ENCODE data around the gene SEMA6C.

Gene SEMA6C

GRCh38 chr1:151165738-151166504, 19.5 kb upstream of the SEMA6C start, which contains the start of the genes LYSMD1 and SCNM1 (continued):
- TF ChIP-seq ZNF645 (tag by site-specific recombination; IDR thresholded peaks at IDR 0.05), result no peak
- TF ChIP-seq ZNF768 (tag by site-specific recombination; IDR thresholded peaks at IDR 0.05), result no peak
- no peak for TF ChIP-seq ZNF670 (tag by site-specific recombination; IDR thresholded peaks at IDR 0.05; ENCODE audit: low read depth)
- TF ChIP-seq ZNF280D (tag by site-specific recombination; IDR thresholded peaks at IDR 0.05), result no peak
- no peak for TF ChIP-seq PRDM6 (tag by site-specific recombination; IDR thresholded peaks at IDR 0.05)
- no peak for TF ChIP-seq ZNF473 (tag by site-specific recombination; IDR thresholded peaks at IDR 0.05)
- TF ChIP-seq ZNF394 (tag by site-specific recombination; IDR thresholded peaks at IDR 0.05; ENCODE audit: borderline replicate concordance), result 0 out of 2 replicates have a peak, but pooled peaks have one; percentile 68
- no peak for TF ChIP-seq ZBTB10 (tag by site-specific recombination; IDR thresholded peaks at IDR 0.05)
- TF ChIP-seq TCF7L2 (IDR thresholded peaks at IDR 0.05; ENCODE audit: borderline replicate concordance, low read depth, low read length), result peak; percentile 54; the same call in 1 of the 2 replicates
- no peak for TF ChIP-seq ZNF585B (tag by site-specific recombination; IDR thresholded peaks at IDR 0.05)
- TF ChIP-seq ZSCAN23 (tag by site-specific recombination; IDR thresholded peaks at IDR 0.05), result 0 out of 2 replicates have a peak, but pooled peaks have one; percentile 30
- no peak for TF ChIP-seq YY2 (tag by site-specific recombination; IDR thresholded peaks at IDR 0.05)
- TF ChIP-seq ZNF426 (tag by site-specific recombination; IDR thresholded peaks at IDR 0.05), result no peak
- no peak for TF ChIP-seq ZNF654 (tag by site-specific recombination; IDR thresholded peaks at IDR 0.05; ENCODE audit: low read depth)
- TF ChIP-seq SCRT2 (tag by site-specific recombination; IDR thresholded peaks at IDR 0.05), result no peak; the same call in 1 of the 2 replicates
- TF ChIP-seq GLI2 (tag by site-specific recombination; IDR thresholded peaks at IDR 0.05; ENCODE audit: borderline replicate concordance, low read depth), result no peak
- TF ChIP-seq ZBTB20 (tag by site-specific recombination; IDR thresholded peaks at IDR 0.05), result no peak; the same call in 1 of the 2 replicates
- TF ChIP-seq PATZ1 (tag by site-specific recombination; IDR thresholded peaks at IDR 0.05), result no peak
- no peak for TF ChIP-seq ZNF274 (IDR thresholded peaks at IDR 0.05; ENCODE audit: low read length)
- no peak for TF ChIP-seq ZNF274 (tag by site-specific recombination; IDR thresholded peaks at IDR 0.05; ENCODE audit: borderline replicate concordance)
- TF ChIP-seq ZNF544 (tag by site-specific recombination; IDR thresholded peaks at IDR 0.05), result no peak
- no peak for TF ChIP-seq ZNF830 (tag by site-specific recombination; IDR thresholded peaks at IDR 0.05; ENCODE audit: low read depth)
- no peak for TF ChIP-seq ZNF174 (tag by site-specific recombination; IDR thresholded peaks at IDR 0.05)
- TF ChIP-seq FEZF1 (tag by site-specific recombination; IDR thresholded peaks at IDR 0.05), result no peak
- TF ChIP-seq ZNF837 (tag by site-specific recombination; IDR thresholded peaks at IDR 0.05), result no peak
- no peak for TF ChIP-seq OVOL3 (tag by site-specific recombination; IDR thresholded peaks at IDR 0.05)
- no peak for TF ChIP-seq ZNF777 (tag by site-specific recombination; IDR thresholded peaks at IDR 0.05; ENCODE audit: borderline replicate concordance)
